Measurements from ENCODE around the gene CPS1. TPM values are rescaled to one million over a fixed set of nuclear protein-coding genes. Genes with fewer than 3 reads are reported as not detected.

Gene CPS1
- total RNA-seq = 14.5 and 24.4 TPM in 2 replicates

GRCh38 chr2:210556329-210556980, at the start of gene CPS1:
CPS1 (plus strand) TSS chr2:210556599; CDS start chr2:210556734, 135 bp downstream.

Other genes starting within 250 kb of the CPS1 start
- not detected in 2 replicates for gene MYL1, start 241.4 kb upstream of the CPS1 start, total RNA-seq
- gene LANCL1, start 79.8 kb upstream of the CPS1 start, total RNA-seq = 38.1 and 44.6 TPM in 2 replicates

Data from hair follicular keratinocyte (primary cell).